Fibroblast of skin of abdomen (primary cell): ENCODE results near the gene RABL3.
"Not testable (repeated sequence)": the region's sequence is repeated elsewhere in the genome, so short reads cannot be mapped to it uniquely, and the experiment has no call there.

Experiments used
- DNase-seq: peaks from one replicate; pipeline ENCODE4 v3.0.0-alpha.2; 2013

Gene RABL3

GRCh38 chr3:120743556-120744195 is 1.4 kb upstream of the RABL3 start:
- DNase-seq: peak; percentile 67

- peak; percentile 25 for DNase-seq
These were observed 591 bp upstream of the RABL3 start for GRCh38 chr3:120742849-120743365.

GRCh38 chr3:120741837-120742197 is 499 bp downstream of the RABL3 start:
- no peak for DNase-seq

- no peak for DNase-seq
These were observed 996 bp downstream of the RABL3 start for GRCh38 chr3:120741320-120741719.

GRCh38 chr3:120738006-120738405 is 4.3 kb downstream of the RABL3 start:
- not testable (repeated sequence) for DNase-seq

- no peak for DNase-seq
These were observed 11.5 kb downstream of the RABL3 start for GRCh38 chr3:120730576-120731542.

GRCh38 chr3:120726791-120727190 is 15.5 kb downstream of the RABL3 start:
- peak; percentile 23 for DNase-seq

GRCh38 chr3:120719167-120719834 is 23.0 kb downstream of the RABL3 start:
- not testable (repeated sequence) for DNase-seq

- no peak for DNase-seq
These were observed 29.1 kb downstream of the RABL3 start for GRCh38 chr3:120713262-120713661.

- no peak for DNase-seq
These were observed 31.9 kb downstream of the RABL3 start for GRCh38 chr3:120710369-120710768.

- DNase-seq: no peak
These were observed 33.9 kb downstream of the RABL3 start for GRCh38 chr3:120708408-120708807.

- no peak for DNase-seq
These were observed 35.4 kb downstream of the RABL3 start for GRCh38 chr3:120706950-120707349.

- DNase-seq: no peak
These were observed 36.3 kb downstream of the RABL3 start for GRCh38 chr3:120705884-120706582.

GRCh38 chr3:120699333-120699732 is 43.0 kb downstream of the RABL3 start:
- DNase-seq: no peak

GRCh38 chr3:120693439-120694171 is 48.7 kb downstream of the RABL3 start:
- peak; percentile 83 for DNase-seq

GRCh38 chr3:120689395-120689794 is 52.9 kb downstream of the RABL3 start:
- DNase-seq: no peak

- DNase-seq: peak; percentile 89
These were observed 54.2 kb downstream of the RABL3 start for GRCh38 chr3:120688121-120688520.

- no peak for DNase-seq
These were observed 56.9 kb downstream of the RABL3 start for GRCh38 chr3:120685411-120685810.

- DNase-seq: no peak
These were observed 57.4 kb downstream of the RABL3 start for GRCh38 chr3:120684896-120685295.

GRCh38 chr3:120683671-120684301 is 58.5 kb downstream of the RABL3 start:
- DNase-seq: no peak

- DNase-seq: peak; percentile 49
These were observed 59.1 kb downstream of the RABL3 start for GRCh38 chr3:120683213-120683612.
